CD4-positive, CD25-positive, alpha-beta regulatory T cell (primary cell): ENCODE results near the gene FYCO1. TPM values are rescaled to one million over a fixed set of nuclear protein-coding genes. Genes with fewer than 3 reads are reported as not detected.
"Not testable (repeated sequence)": the region's sequence is repeated elsewhere in the genome, so short reads cannot be mapped to it uniquely, and the experiment has no call there.

ENCODE experiments used
- ATAC-seq, 2 donors: fragments of 150-1000 bp; cut with Tn5 transposase; one replicate each; pipeline ENCODE4 v1.10.0; 2021; ENCODE audit warnings: low read depth in 2 of 2, moderate number of reproducible peaks in 2 of 2, moderate library complexity in 1 of 2
- DNase-seq, 3 donors: peaks; one replicate each; pipeline versions ENCODE4 v3.0.0 to v3.0.0-alpha.2; 2012 to 2022; ENCODE audit warnings: mixed read lengths in 1 of 3
- H3K27ac ChIP-seq: one replicate; pipeline ENCODE4 v1.7.0; 2013; ENCODE audit warnings: mild to moderate bottlenecking, low read length; ENCODE audit not compliant: insufficient read depth, poor library complexity, severe bottlenecking
- H3K27me3 ChIP-seq: one replicate; pipeline ENCODE4 v1.7.0; 2013; ENCODE audit warnings: low read length; ENCODE audit not compliant: control insufficient read depth, insufficient read depth
- H3K36me3 ChIP-seq: one replicate; pipeline ENCODE4 v1.7.0; 2013; ENCODE audit warnings: mild to moderate bottlenecking, low read length, moderate library complexity; ENCODE audit not compliant: control insufficient read depth, insufficient read depth
- H3K4me1 ChIP-seq: 2 replicates; pipeline ENCODE4 v1.7.0; 2013; ENCODE audit warnings: mild to moderate bottlenecking, low read length; ENCODE audit not compliant: insufficient read depth, control insufficient read depth, poor library complexity, severe bottlenecking
- H3K4me3 ChIP-seq: one replicate; pipeline ENCODE4 v1.7.0; 2013; ENCODE audit warnings: low read depth, mild to moderate bottlenecking, low read length, moderate library complexity
- H3K9me3 ChIP-seq, 2 experiments: 1 replicate in 1 of 2; 2 replicates in 1 of 2; pipeline ENCODE4 v1.7.0; 2013; ENCODE audit warnings: low read length in 2 of 2, mild to moderate bottlenecking in 1 of 2, moderate library complexity in 1 of 2; ENCODE audit not compliant: control insufficient read depth in 2 of 2
- H3K27ac Mint-ChIP-seq, 3 donors: one replicate each; pipeline ENCODE4 v1.8.0; 2020 to 2022; ENCODE audit warnings: mild to moderate bottlenecking in 3 of 3, mixed read lengths in 3 of 3, moderate library complexity in 2 of 3
- H3K27me3 Mint-ChIP-seq: one replicate; pipeline ENCODE4 v1.8.0; 2022; ENCODE audit warnings: mild to moderate bottlenecking, mixed read lengths
- H3K36me3 Mint-ChIP-seq: one replicate; pipeline ENCODE4 v1.8.0; 2020; ENCODE audit warnings: mixed read lengths
- H3K4me1 Mint-ChIP-seq, 4 donors: one replicate each; pipeline ENCODE4 v1.8.0; 2020 to 2022; ENCODE audit warnings: mixed read lengths in 4 of 4, mild to moderate bottlenecking in 1 of 4
- H3K4me3 Mint-ChIP-seq, 4 donors: one replicate each; pipeline ENCODE4 v1.8.0; 2020 to 2022; ENCODE audit warnings: mild to moderate bottlenecking in 4 of 4, mixed read lengths in 4 of 4, moderate library complexity in 3 of 4
- H3K9me3 Mint-ChIP-seq, 7 donors: one replicate each; pipeline ENCODE4 v1.8.0; 2020 to 2022; ENCODE audit warnings: mixed read lengths in 7 of 7, mild to moderate bottlenecking in 3 of 7, moderate library complexity in 2 of 7
- polyA plus RNA-seq, 4 donors: library from polyadenylated mRNA; unstranded; fragments of 300-500 nt; fragmentation: Illumina TruSeq; gene quantifications; one replicate each; pipeline ENCODE4 v1.2.3, GENCODE V29; 2021
- total RNA-seq: library from RNA; stranded (reverse); gene quantifications from one replicate; pipeline ENCODE4 v1.2.3, GENCODE V29; 2022

The FYCO1 gene
- 42.5 TPM for total RNA-seq
- 1 to 10 TPM; 2.1 to 3.3 (median 2.4) TPM for polyA plus RNA-seq

- no peaks in the 10 kb centered on the region for H3K27me3 ChIP-seq
- DNase-seq (peak; percentile 84 to 94 (median 86)), ATAC-seq (peak; percentile 96 to 97)
- Mint-ChIP-seq H3K4me3 (peak within 1 kb of the TSS; percentile 88 to 95 (median 93)), H3K36me3 (peaks cover 1% of the 10 kb centered on the region), H3K4me1 (peaks cover 12 to 53% (median 34%) of the 10 kb centered on the region in 4 donors), H3K9me3 (no peaks in the 10 kb centered on the region), H3K27ac (peak within 1 kb of the TSS; percentile 87 to 97 (median 91)), H3K27me3 (no peaks in the 10 kb centered on the region)
- no peaks in the 10 kb centered on the region for H3K36me3 ChIP-seq
- peak within 1 kb of the TSS; percentile 93 for H3K27ac ChIP-seq
- peak within 1 kb of the TSS; percentile 81 for H3K4me3 ChIP-seq
- no peaks in the 10 kb centered on the region for H3K9me3 ChIP-seq
- H3K4me1 ChIP-seq = peaks cover 49% of the 10 kb centered on the region
Observed at GRCh38 chr3:45995236-45996192, at the start of gene FYCO1. TSS of gene FYCO1 (minus strand) at chr3:45995824. CDS start at chr3:45984910, 10,914 bp downstream.

- Histone ChIP-seq H3K27me3 (no peaks in the 10 kb centered on the region), H3K9me3 (no peaks in the 10 kb centered on the region), H3K4me1 (no peaks in the 10 kb centered on the region), H3K27ac (no peak overlapping the region), H3K36me3 (no peaks in the 10 kb centered on the region), H3K4me3 (no peak overlapping the region)
- Mint-ChIP-seq H3K4me1 (no peaks in the 10 kb centered on the region), H3K4me3 (no peak overlapping the region), H3K9me3 (peaks cover 0 to 3% (median 0%) of the 10 kb centered on the region in 7 donors), H3K36me3 (no peaks in the 10 kb centered on the region), H3K27me3 (peaks cover 19% of the 10 kb centered on the region), H3K27ac (no peak overlapping the region)
- ATAC-seq = no peak
- DNase-seq = no peak
Observed at GRCh38 chr3:46038916-46039315, 43.3 kb upstream of the FYCO1 start.

- ATAC-seq, H3K27ac ChIP-seq, H3K27me3 ChIP-seq: not testable (repeated sequence)
Observed at GRCh38 chr3:46038071-46038470, 42.4 kb upstream of the FYCO1 start.

GRCh38 chr3:46036191-46036590, 40.6 kb upstream of the FYCO1 start:
- no peaks in the 10 kb centered on the region for H3K27me3 ChIP-seq
- Mint-ChIP-seq H3K36me3 (no peaks in the 10 kb centered on the region), H3K27ac (no peak overlapping the region), H3K27me3 (peaks cover 8% of the 10 kb centered on the region), H3K9me3 (peaks cover 0 to 3% (median 0%) of the 10 kb centered on the region in 7 donors), H3K4me1 (no peaks in the 10 kb centered on the region), H3K4me3 (no peak overlapping the region)
- ATAC-seq = no peak
- H3K36me3 ChIP-seq = no peaks in the 10 kb centered on the region
- H3K9me3 ChIP-seq = no peaks in the 10 kb centered on the region
- H3K27ac ChIP-seq = no peak overlapping the region
- no peak overlapping the region for H3K4me3 ChIP-seq
- H3K4me1 ChIP-seq = no peaks in the 10 kb centered on the region
- DNase-seq = no peak

More at GRCh38 chr3:46038071-46038470, 42.4 kb upstream of the FYCO1 start:
- not testable (repeated sequence) for H3K9me3 Mint-ChIP-seq, H3K4me1 Mint-ChIP-seq, H3K4me3 Mint-ChIP-seq, DNase-seq, H3K9me3 ChIP-seq, H3K36me3 ChIP-seq, H3K4me1 ChIP-seq, H3K4me3 ChIP-seq, H3K36me3 Mint-ChIP-seq, H3K27ac Mint-ChIP-seq
- H3K27me3 Mint-ChIP-seq = peaks cover 19% of the 10 kb centered on the region

GRCh38 chr3:46031747-46032146, 36.1 kb upstream of the FYCO1 start:
- no peaks in the 10 kb centered on the region for H3K36me3 Mint-ChIP-seq
- no peak overlapping the region for H3K27ac Mint-ChIP-seq

GRCh38 chr3:46031269-46031668, 35.6 kb upstream of the FYCO1 start:
- no peaks in the 10 kb centered on the region for H3K27me3 ChIP-seq
- Mint-ChIP-seq H3K9me3 (peaks cover 0 to 8% (median 3%) of the 10 kb centered on the region in 7 donors), H3K4me1 (no peaks in the 10 kb centered on the region), H3K36me3 (no peaks in the 10 kb centered on the region), H3K4me3 (no peak overlapping the region), H3K27ac (no peak overlapping the region), H3K27me3 (no peaks in the 10 kb centered on the region)
- H3K27ac ChIP-seq = no peak overlapping the region
- H3K4me3 ChIP-seq = no peak overlapping the region
- H3K4me1 ChIP-seq = no peaks in the 10 kb centered on the region
- peaks cover 0 to 6% of the 10 kb centered on the region in 2 experiments for H3K9me3 ChIP-seq
- ATAC-seq (no peak), DNase-seq (no peak)
- H3K36me3 ChIP-seq = no peaks in the 10 kb centered on the region

More at GRCh38 chr3:46031747-46032146, 36.1 kb upstream of the FYCO1 start:
- Mint-ChIP-seq H3K4me3 (no peak overlapping the region), H3K4me1 (no peaks in the 10 kb centered on the region), H3K27me3 (no peaks in the 10 kb centered on the region), H3K9me3 (peaks cover 0 to 8% (median 3%) of the 10 kb centered on the region in 7 donors)
- Histone ChIP-seq H3K27ac (no peak overlapping the region), H3K9me3 (peaks cover 0 to 6% of the 10 kb centered on the region in 2 experiments), H3K4me3 (no peak overlapping the region), H3K4me1 (no peaks in the 10 kb centered on the region), H3K36me3 (no peaks in the 10 kb centered on the region), H3K27me3 (no peaks in the 10 kb centered on the region)
- ATAC-seq = no peak
- no peak for DNase-seq

- Mint-ChIP-seq H3K4me1 (no peaks in the 10 kb centered on the region), H3K36me3 (no peaks in the 10 kb centered on the region), H3K9me3 (peaks cover 0 to 8% (median 3%) of the 10 kb centered on the region in 7 donors), H3K27ac (no peak overlapping the region), H3K4me3 (no peak overlapping the region), H3K27me3 (no peaks in the 10 kb centered on the region)
- Histone ChIP-seq H3K4me1 (no peaks in the 10 kb centered on the region), H3K36me3 (no peaks in the 10 kb centered on the region), H3K9me3 (peaks cover 0 to 6% of the 10 kb centered on the region in 2 experiments), H3K27me3 (no peaks in the 10 kb centered on the region), H3K27ac (no peak overlapping the region), H3K4me3 (no peak overlapping the region)
- ATAC-seq = no peak
- no peak for DNase-seq
Observed at GRCh38 chr3:46030626-46031025, 35.0 kb upstream of the FYCO1 start.
